Mucosa of descending colon (tissue), 3 donors: ENCODE data around the gene FAF1. TPM values are rescaled to one million over a fixed set of nuclear protein-coding genes. Genes with fewer than 3 reads are reported as not detected.

Experiments
- ATAC-seq: fragments of 200-7000 bp; cut with Tn5 transposase; one replicate; pipeline ENCODE4 v1.9.1; 2020; ENCODE audit warnings: mild to moderate bottlenecking, moderate library complexity
- DNase-seq, 3 donors: peaks; one replicate each; pipeline ENCODE4 v3.0.0-alpha.2; 2020
- H3K36me3 ChIP-seq: fragments of 200-600 bp; one replicate; pipeline ENCODE4 v1.8.0; 2021; ENCODE audit warnings: low read depth, mild to moderate bottlenecking
- H3K4me1 ChIP-seq: fragments of 200-600 bp; one replicate; pipeline ENCODE4 v1.8.0; 2021; ENCODE audit warnings: low read depth, mild to moderate bottlenecking
- H3K4me3 ChIP-seq: fragments of 200-600 bp; one replicate; pipeline ENCODE4 v1.8.0; 2021; ENCODE audit warnings: mild to moderate bottlenecking
- H3K9me3 ChIP-seq: fragments of 200-600 bp; one replicate; pipeline ENCODE4 v1.8.0; 2021; ENCODE audit warnings: mild to moderate bottlenecking
- CTCF ChIP-seq: fragments of 200-600 bp; IDR thresholded peaks from one replicate; pipeline ENCODE4 v1.8.0; 2022; ENCODE audit warnings: antibody characterized with exemption, mild to moderate bottlenecking
- intact Hi-C, 2 donors: fragments of 100-400 bp; cut with DNase I in 1 of 2; cut with micrococcal nuclease in 1 of 2; formaldehyde crosslinking; loops; one replicate each; pipeline versions ENCODE4 v1.11.0 to v1.11.1; 2022; cut with DNase I, micrococcal nuclease
- total RNA-seq, 3 donors: library from RNA; stranded (reverse); fragmentation: NEBNext Ultra II Directional in 2 of 3; extraction: Animal tissue kit (Norgen Biotek cat#: 25700) in 2 of 3; gene quantifications; one replicate each; pipeline versions ENCODE4 v1.2.1 to v1.2.4, GENCODE V29; 2021 to 2023
- donor health status: DM: no; HTN: no; CAD: no; lungs with moderate emphysema.
- donor health status: DM: no; HTN: no; CAD: no.
- donor health status: DM: no; HTN: yes; CAD: no.

Gene FAF1
- total RNA-seq, 3 donors from 2014 or later, result 48.6 to 70.9 (median 57.7) TPM

GRCh38 chr1:50665413-50665812 lies 294.7 kb downstream of the FAF1 start:
- ATAC-seq (no peak), DNase-seq (no peak)
- Histone ChIP-seq H3K4me1 (no peaks in the 10 kb centered on the region), H3K36me3 (no peaks in the 10 kb centered on the region), H3K4me3 (no peak overlapping the region), H3K9me3 (no peaks in the 10 kb centered on the region)
- TF ChIP-seq CTCF, result no peak
- intact Hi-C loops, result no loop called here

GRCh38 chr1:50661626-50662025 lies 298.4 kb downstream of the FAF1 start:
- intact Hi-C loops, result no loop called here
- Histone ChIP-seq H3K4me1 (no peaks in the 10 kb centered on the region), H3K4me3 (no peak overlapping the region), H3K36me3 (no peaks in the 10 kb centered on the region), H3K9me3 (no peaks in the 10 kb centered on the region)
- no peak for ATAC-seq
- no peak for TF ChIP-seq CTCF
- no peak for DNase-seq

GRCh38 chr1:50659107-50659662 lies 300.9 kb downstream of the FAF1 start:
- Histone ChIP-seq H3K4me1 (no peaks in the 10 kb centered on the region), H3K9me3 (no peaks in the 10 kb centered on the region), H3K4me3 (no peak overlapping the region), H3K36me3 (no peaks in the 10 kb centered on the region)
- DNase-seq (no peak), ATAC-seq (no peak)
- TF ChIP-seq CTCF, result no peak
- intact Hi-C loops, result no loop called here

GRCh38 chr1:50658459-50659076 lies 301.5 kb downstream of the FAF1 start:
- no peaks in the 10 kb centered on the region for H3K36me3 ChIP-seq
- no peaks in the 10 kb centered on the region for H3K9me3 ChIP-seq
- DNase-seq (no peak), ATAC-seq (no peak)
- no peak for TF ChIP-seq CTCF
- H3K4me3 ChIP-seq, result no peak overlapping the region
- intact Hi-C loops, result no loop called here
- no peaks in the 10 kb centered on the region for H3K4me1 ChIP-seq

GRCh38 chr1:50656931-50657330 lies 303.1 kb downstream of the FAF1 start:
- no peak for DNase-seq
- TF ChIP-seq CTCF, result no peak
- H3K36me3 ChIP-seq, result no peaks in the 10 kb centered on the region
- no peaks in the 10 kb centered on the region for H3K4me1 ChIP-seq
- intact Hi-C loops, result no loop called here
- H3K4me3 ChIP-seq, result no peak overlapping the region
- H3K9me3 ChIP-seq, result no peaks in the 10 kb centered on the region
- no peak for ATAC-seq
